Measurements from ENCODE around the gene RPL12. TPM values are rescaled to one million over a fixed set of nuclear protein-coding genes. Genes with fewer than 3 reads are reported as not detected.

The RPL12 gene
- total RNA-seq, 2 donors from 2014 or later, result 1,789 to 1,979 TPM

- ATAC-seq (peak; percentile 78 to 85), DNase-seq (ENCODE audit: low spot score in 2 of 2) (peak; percentile 92 to 94)
- Mint-ChIP-seq H3K27ac (peak within 1 kb of the TSS; percentile 95 to 99), H3K36me3 (peaks cover 25 to 33% of the 10 kb centered on the region in 2 donors), H3K9me3 (no peaks in the 10 kb centered on the region)
Measured at GRCh38 chr9:127423934-127424675, 27.1 kb downstream of the RPL12 start, which contains the start of gene ZNF79. ZNF79 (plus strand) TSS chr9:127424382; CDS start chr9:127424788, 406 bp downstream.

- no peak for DNase-seq (ENCODE audit: low spot score in 2 of 2)
- peaks cover 20 to 33% of the 10 kb centered on the region in 2 donors for H3K36me3 Mint-ChIP-seq
- H3K27ac Mint-ChIP-seq, result peak overlapping the region; percentile 95 to 99
- no peak for ATAC-seq
- no peaks in the 10 kb centered on the region for H3K9me3 Mint-ChIP-seq
Measured at GRCh38 chr9:127423476-127423933, 27.7 kb downstream of the RPL12 start.

GRCh38 chr9:127422787-127423186 is 28.4 kb downstream of the RPL12 start:
- DNase-seq (ENCODE audit: low spot score in 2 of 2), result no peak
- ATAC-seq, result no peak
- peaks cover 12 to 33% of the 10 kb centered on the region in 2 donors for H3K36me3 Mint-ChIP-seq
- no peaks in the 10 kb centered on the region for H3K9me3 Mint-ChIP-seq
- peak overlapping the region in 1 of 2 donors; percentile 99 for H3K27ac Mint-ChIP-seq

- Mint-ChIP-seq H3K27ac (peak overlapping the region in 1 of 2 donors; percentile 99), H3K36me3 (peaks cover 9 to 33% of the 10 kb centered on the region in 2 donors), H3K9me3 (no peaks in the 10 kb centered on the region)
- DNase-seq (ENCODE audit: low spot score in 2 of 2) (no peak), ATAC-seq (no peak)
Measured at GRCh38 chr9:127422133-127422782, 28.9 kb downstream of the RPL12 start.

GRCh38 chr9:127421057-127421456 is 30.1 kb downstream of the RPL12 start:
- Mint-ChIP-seq H3K9me3 (no peaks in the 10 kb centered on the region), H3K36me3 (peaks cover 9 to 26% of the 10 kb centered on the region in 2 donors), H3K27ac (no peak overlapping the region)
- ATAC-seq (no peak), DNase-seq (ENCODE audit: low spot score in 2 of 2) (peak in 1 of 2 donors; percentile 26)

GRCh38 chr9:127419348-127419747 is 31.9 kb downstream of the RPL12 start:
- Mint-ChIP-seq H3K9me3 (no peaks in the 10 kb centered on the region), H3K27ac (no peak overlapping the region), H3K36me3 (peaks cover 6 to 13% of the 10 kb centered on the region in 2 donors)
- DNase-seq (ENCODE audit: low spot score in 2 of 2) (no peak), ATAC-seq (no peak)

GRCh38 chr9:127418037-127418471 is 33.2 kb downstream of the RPL12 start:
- ATAC-seq, result peak; percentile 51 to 77

GRCh38 chr9:127417131-127418036 is 33.8 kb downstream of the RPL12 start:
- ATAC-seq (no peak), DNase-seq (ENCODE audit: low spot score in 2 of 2) (peak in 1 of 2 donors; percentile 28)
- no peaks in the 10 kb centered on the region for H3K36me3 Mint-ChIP-seq
- H3K9me3 Mint-ChIP-seq, result no peaks in the 10 kb centered on the region
- no peak overlapping the region for H3K27ac Mint-ChIP-seq

More at GRCh38 chr9:127418037-127418471, 33.2 kb downstream of the RPL12 start:
- DNase-seq (ENCODE audit: low spot score in 2 of 2), result peak; percentile 47 to 50
- H3K27ac Mint-ChIP-seq, result no peak overlapping the region
- H3K36me3 Mint-ChIP-seq, result peaks cover 0 to 1% of the 10 kb centered on the region in 2 donors
- no peaks in the 10 kb centered on the region for H3K9me3 Mint-ChIP-seq

GRCh38 chr9:127415657-127416056 is 35.5 kb downstream of the RPL12 start:
- DNase-seq (ENCODE audit: low spot score in 2 of 2), result no peak
- no peaks in the 10 kb centered on the region for H3K36me3 Mint-ChIP-seq
- no peak for ATAC-seq
- H3K27ac Mint-ChIP-seq, result no peak overlapping the region
- no peaks in the 10 kb centered on the region for H3K9me3 Mint-ChIP-seq

- H3K36me3 Mint-ChIP-seq, result no peaks in the 10 kb centered on the region
- H3K9me3 Mint-ChIP-seq, result no peaks in the 10 kb centered on the region
- H3K27ac Mint-ChIP-seq, result no peak overlapping the region
- ATAC-seq (no peak), DNase-seq (ENCODE audit: low spot score in 2 of 2) (no peak)
Measured at GRCh38 chr9:127415141-127415540, 36.1 kb downstream of the RPL12 start.

GRCh38 chr9:127411122-127411521 is 40.1 kb downstream of the RPL12 start:
- no peak for ATAC-seq
- no peaks in the 10 kb centered on the region for H3K9me3 Mint-ChIP-seq
- no peaks in the 10 kb centered on the region for H3K36me3 Mint-ChIP-seq
- no peak for DNase-seq (ENCODE audit: low spot score in 2 of 2)
- H3K27ac Mint-ChIP-seq, result no peak overlapping the region

- no peak for ATAC-seq
- no peak for DNase-seq (ENCODE audit: low spot score in 2 of 2)
- no peak overlapping the region for H3K27ac Mint-ChIP-seq
- no peaks in the 10 kb centered on the region for H3K9me3 Mint-ChIP-seq
- no peaks in the 10 kb centered on the region for H3K36me3 Mint-ChIP-seq
Measured at GRCh38 chr9:127407492-127407843, 43.7 kb downstream of the RPL12 start.

GRCh38 chr9:127406799-127407491 is 44.3 kb downstream of the RPL12 start:
- H3K27ac Mint-ChIP-seq, result no peak overlapping the region
- ATAC-seq, result no peak

GRCh38 chr9:127405344-127406125 is 45.7 kb downstream of the RPL12 start:
- DNase-seq (ENCODE audit: low spot score in 2 of 2), result peak in 1 of 2 donors; percentile 50
- H3K9me3 Mint-ChIP-seq, result no peaks in the 10 kb centered on the region
- ATAC-seq, result no peak

More at GRCh38 chr9:127406799-127407491, 44.3 kb downstream of the RPL12 start:
- H3K9me3 Mint-ChIP-seq, result no peaks in the 10 kb centered on the region
- no peaks in the 10 kb centered on the region for H3K36me3 Mint-ChIP-seq
- DNase-seq (ENCODE audit: low spot score in 2 of 2), result peak in 1 of 2 donors; percentile 39

GRCh38 chr9:127404631-127405030 is 46.6 kb downstream of the RPL12 start:
- Mint-ChIP-seq H3K27ac (no peak overlapping the region), H3K36me3 (no peaks in the 10 kb centered on the region)
- no peak for ATAC-seq

More at GRCh38 chr9:127405344-127406125, 45.7 kb downstream of the RPL12 start:
- no peaks in the 10 kb centered on the region for H3K36me3 Mint-ChIP-seq
- H3K27ac Mint-ChIP-seq, result peak overlapping the region in 1 of 2 donors; percentile 66

More at GRCh38 chr9:127404631-127405030, 46.6 kb downstream of the RPL12 start:
- peak in 1 of 2 donors; percentile 38 for DNase-seq (ENCODE audit: low spot score in 2 of 2)
- H3K9me3 Mint-ChIP-seq, result no peaks in the 10 kb centered on the region
